Mammary epithelial cell (primary cell): Measurements from ENCODE around the gene NDUFAF2.

Experiments used
- EZH2 ChIP-seq: IDR thresholded peaks from 2 replicates; pipeline ENCODE4 v1.6.1; 2012; ENCODE audit warnings: low read length, inconsistent platforms, borderline replicate concordance
- TF ChIP-seq, protein P1 (sequence below), 2 donors: IDR thresholded peaks in 1 of 2; conservative IDR thresholded peaks in 1 of 2; 2 replicates each; pipeline ENCODE4 v1.5.1; 2011 to 2012; ENCODE audit warnings: inconsistent platforms in 2 of 2, low read length in 2 of 2, mild to moderate bottlenecking in 2 of 2, control low read depth in 1 of 2, low read depth in 1 of 2; ENCODE audit not compliant: insufficient read depth in 1 of 2; ENCODE audit errors: extremely low read depth in 1 of 2

DNA sequence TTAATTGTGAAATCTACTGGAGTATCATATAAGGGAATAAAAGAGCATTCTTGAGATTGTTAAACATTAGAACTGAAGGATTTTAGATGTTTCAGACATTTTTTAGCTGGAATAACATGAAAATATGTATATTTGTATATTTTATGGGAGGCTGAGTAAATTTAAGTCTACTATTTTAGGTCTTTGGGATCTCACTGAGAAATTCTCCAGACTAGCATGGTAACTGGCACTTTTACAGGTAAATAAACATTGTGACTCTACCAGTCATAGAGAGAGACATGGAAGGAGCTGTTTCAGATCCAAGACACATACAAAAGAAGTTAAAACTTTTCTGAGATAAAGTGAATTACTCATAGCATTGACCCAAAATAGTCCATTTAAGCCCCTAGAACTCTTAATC lies 59.4 kb downstream of the NDUFAF2 start:
- TF ChIP-seq, protein P1, sequence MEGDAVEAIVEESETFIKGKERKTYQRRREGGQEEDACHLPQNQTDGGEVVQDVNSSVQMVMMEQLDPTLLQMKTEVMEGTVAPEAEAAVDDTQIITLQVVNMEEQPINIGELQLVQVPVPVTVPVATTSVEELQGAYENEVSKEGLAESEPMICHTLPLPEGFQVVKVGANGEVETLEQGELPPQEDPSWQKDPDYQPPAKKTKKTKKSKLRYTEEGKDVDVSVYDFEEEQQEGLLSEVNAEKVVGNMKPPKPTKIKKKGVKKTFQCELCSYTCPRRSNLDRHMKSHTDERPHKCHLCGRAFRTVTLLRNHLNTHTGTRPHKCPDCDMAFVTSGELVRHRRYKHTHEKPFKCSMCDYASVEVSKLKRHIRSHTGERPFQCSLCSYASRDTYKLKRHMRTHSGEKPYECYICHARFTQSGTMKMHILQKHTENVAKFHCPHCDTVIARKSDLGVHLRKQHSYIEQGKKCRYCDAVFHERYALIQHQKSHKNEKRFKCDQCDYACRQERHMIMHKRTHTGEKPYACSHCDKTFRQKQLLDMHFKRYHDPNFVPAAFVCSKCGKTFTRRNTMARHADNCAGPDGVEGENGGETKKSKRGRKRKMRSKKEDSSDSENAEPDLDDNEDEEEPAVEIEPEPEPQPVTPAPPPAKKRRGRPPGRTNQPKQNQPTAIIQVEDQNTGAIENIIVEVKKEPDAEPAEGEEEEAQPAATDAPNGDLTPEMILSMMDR (conservative IDR thresholded peaks at IDR 0.05 in 1 of 2, IDR thresholded peaks at IDR 0.05 in 1 of 2; ENCODE audit: extremely low read depth in 1 of 2, insufficient read depth in 1 of 2, low read depth in 1 of 2, low read length in 2 of 2), result no peak
- no peak for TF ChIP-seq EZH2
